ENCODE measurements around the gene CALN1.

GRCh38 chr7:72087926-72088325 is 324.2 kb downstream of the CALN1 start:
- TF ChIP-seq HOXA7 (CRISPR knock-in tag; IDR thresholded peaks at IDR 0.05; ENCODE audit: borderline replicate concordance) (no peak), ZNF610 (tag by site-specific recombination; IDR thresholded peaks at IDR 0.05; ENCODE audit: borderline replicate concordance) (no peak), CTCF (tag by site-specific recombination; IDR thresholded peaks at IDR 0.05) (no peak)
